HG03439 (cell line): ENCODE measurements around the gene WBP2.

Source experiments
- ATAC-seq: cut with Tn5 transposase; IDR thresholded peaks from one replicate; pipeline ENCODE4 v1.9.1; 2021; ENCODE audit warnings: mild to moderate bottlenecking, moderate library complexity; ENCODE audit not compliant: unreplicated experiment

Gene WBP2

GRCh38 chr17:75831032-75831571 is 24.0 kb downstream of the WBP2 start:
- ATAC-seq = no peak

GRCh38 chr17:75830164-75831031 is 24.7 kb downstream of the WBP2 start:
- ATAC-seq = no peak

- ATAC-seq = no peak
Observed at GRCh38 chr17:75829747-75830146, 25.4 kb downstream of the WBP2 start.

GRCh38 chr17:75828741-75829140 is 26.4 kb downstream of the WBP2 start:
- ATAC-seq = no peak

GRCh38 chr17:75828076-75828400 is 27.1 kb downstream of the WBP2 start:
- ATAC-seq = no peak

GRCh38 chr17:75827308-75828075 is 27.6 kb downstream of the WBP2 start:
- ATAC-seq = no peak

GRCh38 chr17:75826561-75827307 is 28.4 kb downstream of the WBP2 start:
- ATAC-seq = no peak

GRCh38 chr17:75825748-75826370 is 29.3 kb downstream of the WBP2 start:
- ATAC-seq = no peak

GRCh38 chr17:75825149-75825552 is 30.0 kb downstream of the WBP2 start:
- no peak for ATAC-seq

- ATAC-seq = no peak
Observed at GRCh38 chr17:75824666-75825065, 30.5 kb downstream of the WBP2 start.

- ATAC-seq = no peak
Observed at GRCh38 chr17:75824050-75824552, 31.0 kb downstream of the WBP2 start.

- no peak for ATAC-seq
Observed at GRCh38 chr17:75823257-75824041, 31.7 kb downstream of the WBP2 start.

GRCh38 chr17:75822800-75823166 is 32.4 kb downstream of the WBP2 start:
- ATAC-seq = no peak

GRCh38 chr17:75822119-75822799 is 32.9 kb downstream of the WBP2 start:
- ATAC-seq = no peak

- ATAC-seq = no peak
Observed at GRCh38 chr17:75821552-75821951, 33.6 kb downstream of the WBP2 start.

- ATAC-seq = no peak
Observed at GRCh38 chr17:75820094-75821080, 34.7 kb downstream of the WBP2 start.

GRCh38 chr17:75819678-75820077 is 35.5 kb downstream of the WBP2 start:
- no peak for ATAC-seq

- no peak for ATAC-seq
Observed at GRCh38 chr17:75819116-75819515, 36.0 kb downstream of the WBP2 start.
